Activated CD8-positive, alpha-beta memory T cell treated with anti-CD3 and anti-CD28 coated beads for 36 hours (primary cell): ENCODE results near the gene LMNB1. TPM values are rescaled to one million over a fixed set of nuclear protein-coding genes. Genes with fewer than 3 reads are reported as not detected.
"Not testable (repeated sequence)": the region's sequence is repeated elsewhere in the genome, so short reads cannot be mapped to it uniquely, and the experiment has no call there.

Experiments
- CTCF ChIA-PET: fragments of 350-600 bp; sonication (Branson Sonifier 250); formaldehyde crosslinking; loops from one replicate; lab custom pipeline; 2021; ENCODE audit warnings: antibody characterized with exemption; lab: Charles Lee
- POLR2A ChIA-PET: fragments of 350-600 bp; sonication (Branson Sonifier 250); formaldehyde crosslinking; loops from one replicate; lab custom pipeline; 2021; ENCODE audit warnings: antibody characterized with exemption; lab: Charles Lee
- total RNA-seq, 2 experiments: library from RNA; stranded (reverse); gene quantifications; one replicate each; pipeline ENCODE4 v1.2.3, GENCODE V29; 2021

Gene LMNB1
- total RNA-seq, 2 experiments from 2014 or later: 176 to 179 TPM

- ChIA-PET CTCF (interaction anchor here (0.7 to 1.6 kb wide), 4 partner anchors 33 to 261 kb away, joined by 3 to 6 read pairs (median 4); partner anchors contain the start of genes C5orf63 and LMNB1), POLR2A (interaction anchor here (1.3 to 1.8 kb wide), 3 partner anchors 31 to 35 kb away, joined by 5 to 12 read pairs (median 7); partner anchors contain the start of gene LMNB1)
These were observed 34.7 kb downstream of the LMNB1 start for GRCh38 chr5:126811515-126812198.

DNA sequence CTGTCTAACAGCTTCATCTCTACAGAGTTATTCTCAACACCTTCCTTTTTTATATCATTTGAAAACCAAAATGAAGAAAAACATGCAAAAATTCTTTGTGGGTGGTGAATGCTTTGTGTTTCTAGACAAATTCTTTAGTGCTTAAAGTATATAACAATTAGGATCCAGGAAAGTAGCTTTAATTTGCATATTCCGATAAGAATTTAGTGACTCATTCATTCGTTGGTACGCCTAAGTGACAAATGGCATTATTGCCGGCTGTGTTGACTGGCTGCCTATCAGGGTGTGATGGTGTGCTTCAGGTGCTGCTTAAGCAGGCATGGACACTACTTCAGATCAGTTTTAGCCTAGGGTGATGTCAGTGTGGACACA is 35.2 kb downstream of the LMNB1 start:
- ChIA-PET CTCF (interaction anchor here (1.2 to 1.6 kb wide), 3 partner anchors 34 to 135 kb away, joined by 3 to 6 read pairs (median 5); partner anchors contain the start of gene LMNB1), POLR2A (interaction anchor here (1.3 to 1.8 kb wide), 3 partner anchors 31 to 36 kb away, joined by 5 to 12 read pairs (median 7); partner anchors contain the start of gene LMNB1)

DNA sequence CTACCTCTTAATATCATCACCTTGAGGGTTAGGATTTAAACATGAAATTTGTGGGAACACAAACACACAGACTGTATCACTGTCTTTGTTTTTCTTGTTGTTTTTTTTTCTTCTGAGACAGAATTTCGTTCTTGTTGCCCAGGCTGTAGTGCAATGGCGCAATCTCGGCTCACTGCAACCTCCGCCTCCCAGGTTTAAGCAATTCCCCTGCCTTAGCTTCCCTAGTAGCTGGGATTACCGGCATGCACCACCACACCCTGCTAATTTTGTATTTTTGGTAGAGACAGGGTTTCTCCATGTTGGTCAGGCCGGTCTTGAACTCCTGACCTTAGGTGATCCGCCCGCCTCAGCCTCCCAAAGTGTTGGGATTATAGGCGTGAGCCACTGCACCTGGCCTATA is 36.9 kb downstream of the LMNB1 start:
- POLR2A ChIA-PET: not testable (repeated sequence)
- CTCF ChIA-PET: interaction anchor here (1.4 kb wide), 1 partner anchor 138 kb away, joined by 4 read pairs; no protein-coding TSS in a partner anchor

- CTCF ChIA-PET: no interaction called here
- POLR2A ChIA-PET: interaction anchor here (0.7 kb wide), 1 partner anchor 146 kb away, joined by 5 read pairs; no protein-coding TSS in a partner anchor
These were observed 37.9 kb downstream of the LMNB1 start for GRCh38 chr5:126814721-126815404.

GRCh38 chr5:126816649-126817048 is 39.7 kb downstream of the LMNB1 start:
- POLR2A ChIA-PET: no interaction called here

DNA sequence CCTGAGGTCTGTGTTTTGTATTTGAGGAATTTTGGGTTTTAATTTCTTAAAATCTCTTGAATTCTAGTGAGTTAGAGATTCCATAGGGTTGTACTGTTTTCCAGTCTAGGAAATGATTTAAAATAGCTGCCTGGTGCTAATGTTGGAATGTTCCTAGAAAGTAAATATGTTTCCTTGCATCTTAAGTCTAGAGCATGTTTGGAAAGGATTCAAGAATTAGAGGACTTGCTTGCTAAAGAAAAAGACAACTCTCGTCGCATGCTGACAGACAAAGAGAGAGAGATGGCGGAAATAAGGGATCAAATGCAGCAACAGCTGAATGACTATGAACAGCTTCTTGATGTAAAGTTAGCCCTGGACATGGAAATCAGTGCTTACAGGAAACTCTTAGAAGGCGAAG is 41.8 kb downstream of the LMNB1 start:
- CTCF ChIA-PET: no interaction called here
- POLR2A ChIA-PET: no interaction called here

More at GRCh38 chr5:126816649-126817048, 39.7 kb downstream of the LMNB1 start:
- CTCF ChIA-PET: no interaction called here

DNA sequence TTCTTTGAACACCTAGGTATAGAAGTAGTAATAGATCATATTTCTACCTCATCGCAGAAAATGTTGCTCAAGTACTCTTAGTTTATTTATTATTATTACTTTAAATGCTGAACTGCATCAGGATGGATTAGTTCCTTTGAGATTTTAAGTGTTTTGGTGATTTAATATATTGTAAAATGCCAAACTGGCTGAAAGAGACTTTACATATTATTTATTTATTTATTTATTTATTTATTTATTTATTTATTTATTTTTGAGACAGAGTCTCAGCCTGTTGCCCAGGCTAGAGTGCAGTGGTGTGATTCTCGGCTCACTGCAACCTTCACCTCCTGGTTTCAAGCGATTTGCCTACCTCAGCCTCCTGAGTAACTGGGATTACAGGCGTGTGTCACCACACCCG is 42.3 kb downstream of the LMNB1 start:
- CTCF ChIA-PET: no interaction called here
- POLR2A ChIA-PET: no interaction called here

DNA sequence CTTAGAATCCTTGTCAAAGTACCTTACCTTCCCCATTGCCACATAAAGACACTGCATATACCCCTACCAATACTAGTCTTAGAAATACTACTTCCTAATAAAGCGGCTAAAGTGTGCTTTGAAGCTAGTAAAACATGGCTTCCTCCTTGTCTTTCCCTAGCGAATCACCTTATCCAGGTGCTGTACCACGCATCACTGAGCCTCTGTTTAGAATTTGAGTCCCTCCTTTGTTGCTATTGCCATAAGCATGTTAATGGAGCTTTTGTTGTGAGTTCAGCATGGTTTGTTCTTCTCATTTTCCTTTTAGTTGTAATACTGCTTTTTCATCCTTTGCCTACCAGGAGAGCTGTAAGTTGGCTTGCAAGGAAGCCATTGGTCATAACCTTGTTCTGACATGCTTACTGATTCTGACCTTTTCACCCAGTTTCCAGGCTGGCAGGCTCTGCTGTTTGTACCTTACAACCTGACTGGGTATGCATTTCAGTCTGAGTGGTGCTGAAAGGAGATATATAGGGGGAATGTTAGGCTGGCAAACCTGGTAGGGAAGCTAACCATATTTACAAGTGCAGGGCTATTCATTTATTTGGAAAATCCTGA is 49.8 kb downstream of the LMNB1 start:
- ChIA-PET CTCF (interaction anchor here (1.3 kb wide), 1 partner anchor 151 kb away, joined by 4 read pairs; no protein-coding TSS in a partner anchor), POLR2A (no interaction called here)

GRCh38 chr5:126829098-126829497 is 52.2 kb downstream of the LMNB1 start:
- ChIA-PET POLR2A (no interaction called here), CTCF (no interaction called here)

- ChIA-PET POLR2A (no interaction called here), CTCF (no interaction called here)
These were observed 53.1 kb downstream of the LMNB1 start for GRCh38 chr5:126830061-126830460.

GRCh38 chr5:126831156-126831555 is 54.2 kb downstream of the LMNB1 start:
- ChIA-PET CTCF (interaction anchor here (0.6 kb wide), 1 partner anchor 134 kb away, joined by 3 read pairs; no protein-coding TSS in a partner anchor), POLR2A (no interaction called here)

DNA sequence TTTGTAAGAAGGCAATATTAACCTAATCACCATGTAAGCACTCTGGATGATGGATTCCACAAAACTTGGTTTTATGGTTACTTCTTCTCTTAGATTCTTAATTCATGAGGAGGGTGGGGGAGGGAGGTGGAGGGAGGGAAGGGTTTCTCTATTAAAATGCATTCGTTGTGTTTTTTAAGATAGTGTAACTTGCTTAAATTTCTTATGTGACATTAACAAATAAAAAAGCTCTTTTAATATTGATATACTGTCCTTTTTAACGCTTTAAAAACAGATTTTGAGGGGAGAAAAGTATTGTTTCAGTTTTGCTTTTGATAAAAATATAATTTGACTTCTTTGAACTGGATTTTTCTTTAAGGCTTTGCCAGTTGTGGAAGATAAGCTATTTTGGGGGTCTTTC is 59.8 kb downstream of the LMNB1 start:
- POLR2A ChIA-PET: no interaction called here
- CTCF ChIA-PET: no interaction called here

DNA sequence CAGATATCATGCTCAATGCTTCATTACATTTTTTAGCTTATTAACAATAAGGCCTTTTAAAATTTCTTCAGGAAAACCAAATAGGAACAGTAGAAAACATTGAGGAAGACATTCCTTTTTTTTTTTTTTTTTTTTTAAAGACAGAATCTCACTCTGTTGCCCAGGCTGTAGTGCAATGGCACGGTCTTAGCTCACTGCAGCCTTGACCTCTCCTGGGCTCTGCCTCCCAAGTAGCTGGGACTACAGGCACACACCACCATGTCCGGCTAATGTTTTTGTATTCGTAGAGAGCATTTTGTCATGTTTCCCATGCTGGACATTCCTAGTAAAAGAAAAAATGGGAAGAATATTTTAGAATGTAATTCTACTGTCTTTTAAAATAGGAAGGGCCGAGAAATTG is 60.3 kb downstream of the LMNB1 start:
- POLR2A ChIA-PET: no interaction called here
- CTCF ChIA-PET: no interaction called here

- ChIA-PET CTCF (no interaction called here), POLR2A (no interaction called here)
These were observed 61.1 kb downstream of the LMNB1 start for GRCh38 chr5:126837906-126838539.

GRCh38 chr5:126839407-126839806 is 62.5 kb downstream of the LMNB1 start:
- POLR2A ChIA-PET, CTCF ChIA-PET: not testable (repeated sequence)

DNA sequence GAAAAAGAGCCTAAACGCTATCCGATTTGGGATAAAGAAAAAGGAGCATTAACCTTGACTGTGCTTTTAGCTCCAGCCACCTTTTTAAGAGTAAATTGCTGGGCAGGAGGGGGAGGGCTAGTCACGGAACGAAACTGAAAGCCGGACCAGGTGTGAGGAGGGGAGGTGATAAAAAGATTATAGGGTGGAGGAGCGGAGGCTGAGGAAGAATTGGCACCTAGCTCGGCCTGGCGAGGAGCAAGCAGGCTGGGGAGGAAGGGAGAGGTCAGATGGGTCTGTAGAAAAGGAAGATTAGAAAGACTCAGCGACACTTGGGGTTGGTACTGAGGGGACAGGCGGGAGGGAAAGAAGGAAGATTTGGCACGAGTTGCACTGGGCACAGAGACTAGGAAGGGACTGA is 66.4 kb downstream of the LMNB1 start:
- CTCF ChIA-PET: not testable (repeated sequence)

GRCh38 chr5:126845470-126846070 is 68.6 kb downstream of the LMNB1 start:
- CTCF ChIA-PET: not testable (repeated sequence)

More for the DNA sequence above, 66.4 kb downstream of the LMNB1 start:
- POLR2A ChIA-PET: not testable (repeated sequence)

GRCh38 chr5:126846344-126846743 is 69.4 kb downstream of the LMNB1 start:
- CTCF ChIA-PET: no interaction called here

More at GRCh38 chr5:126845470-126846070, 68.6 kb downstream of the LMNB1 start:
- POLR2A ChIA-PET: not testable (repeated sequence)

More at GRCh38 chr5:126846344-126846743, 69.4 kb downstream of the LMNB1 start:
- POLR2A ChIA-PET: no interaction called here
